ENCODE data around the gene BYSL.

- no peak for TF ChIP-seq CTCF (IDR thresholded peaks at IDR 0.05)
- no peak for TF ChIP-seq POLR2A (IDR thresholded peaks at IDR 0.05)
These were observed 11.1 kb downstream of the BYSL start for GRCh38 chr6:41932378-41932777.

Data from testis (tissue), 2 donors.